HFFc6 (cell line): ENCODE data around the gene TEX38. TPM values are rescaled to one million over a fixed set of nuclear protein-coding genes. Genes with fewer than 3 reads are reported as not detected.
A peak's percentile ranks its signal among the peaks of the same experiment; 100 is the strongest.

ENCODE experiments used
- DNase-seq: peaks from one replicate; pipeline ENCODE4 v3.0.0-alpha.2; 2018
- H3K27ac Mint-ChIP-seq: 2 replicates; pipeline ENCODE4 v1.8.0; 2020; ENCODE audit warnings: mild to moderate bottlenecking, mixed read lengths
- H3K27me3 Mint-ChIP-seq: 2 replicates; pipeline ENCODE4 v1.8.0; 2021; ENCODE audit warnings: mild to moderate bottlenecking, moderate library complexity, mixed read lengths; ENCODE audit not compliant: insufficient read depth
- H3K36me3 Mint-ChIP-seq: 2 replicates; pipeline ENCODE4 v1.8.0; 2021; ENCODE audit warnings: low read depth, mixed read lengths
- H3K4me1 Mint-ChIP-seq: 2 replicates; pipeline ENCODE4 v1.8.0; 2020; ENCODE audit warnings: low read depth, mixed read lengths
- H3K4me3 Mint-ChIP-seq: 2 replicates; pipeline ENCODE4 v1.8.0; 2020; ENCODE audit warnings: mild to moderate bottlenecking, moderate library complexity, mixed read lengths
- H3K9me3 Mint-ChIP-seq: 2 replicates; pipeline ENCODE4 v1.8.0; 2020; ENCODE audit warnings: mild to moderate bottlenecking, mixed read lengths
- total RNA-seq, 6 experiments: library from RNA; stranded (reverse); fragmentation: NEBNext Ultra II Directional; extraction: Animal tissue kit (Norgen Biotek cat#: 25700); gene quantifications; 2 replicates in 1 of 6; 3 replicates in 5 of 6; pipeline ENCODE4 v1.2.3, GENCODE V29; 2021
- TF ChIP-seq, protein P1 (sequence below): fragments of 200-600 bp; sonication (generic); IDR thresholded peaks from 2 replicates; pipeline ENCODE4 v1.5.0; 2021; ENCODE audit warnings: antibody characterized with exemption, mild to moderate bottlenecking

The TEX38 gene
- total RNA-seq, 6 experiments from 2014 or later, result 0.24 TPM; not detected in 5

GRCh38 chr1:46667782-46668760, 3.6 kb upstream of the TEX38 start, which contains the start of gene ATPAF1:
Gene ATPAF1 (minus strand): TSS chr1:46668364. CDS start chr1:46668322, 42 bp downstream.
- Mint-ChIP-seq H3K27me3 (no peaks in the 10 kb centered on the region; the same call in 1 of the 2 replicates), H3K4me3 (peak within 1 kb of the TSS; percentile 89), H3K4me1 (peaks cover 15% of the 10 kb centered on the region), H3K36me3 (peaks cover 8% of the 10 kb centered on the region), H3K9me3 (no peaks in the 10 kb centered on the region), H3K27ac (0 out of 2 replicates have a peak within 1 kb of the TSS, but pooled peaks have one; percentile 11)
- TF ChIP-seq, protein P1, sequence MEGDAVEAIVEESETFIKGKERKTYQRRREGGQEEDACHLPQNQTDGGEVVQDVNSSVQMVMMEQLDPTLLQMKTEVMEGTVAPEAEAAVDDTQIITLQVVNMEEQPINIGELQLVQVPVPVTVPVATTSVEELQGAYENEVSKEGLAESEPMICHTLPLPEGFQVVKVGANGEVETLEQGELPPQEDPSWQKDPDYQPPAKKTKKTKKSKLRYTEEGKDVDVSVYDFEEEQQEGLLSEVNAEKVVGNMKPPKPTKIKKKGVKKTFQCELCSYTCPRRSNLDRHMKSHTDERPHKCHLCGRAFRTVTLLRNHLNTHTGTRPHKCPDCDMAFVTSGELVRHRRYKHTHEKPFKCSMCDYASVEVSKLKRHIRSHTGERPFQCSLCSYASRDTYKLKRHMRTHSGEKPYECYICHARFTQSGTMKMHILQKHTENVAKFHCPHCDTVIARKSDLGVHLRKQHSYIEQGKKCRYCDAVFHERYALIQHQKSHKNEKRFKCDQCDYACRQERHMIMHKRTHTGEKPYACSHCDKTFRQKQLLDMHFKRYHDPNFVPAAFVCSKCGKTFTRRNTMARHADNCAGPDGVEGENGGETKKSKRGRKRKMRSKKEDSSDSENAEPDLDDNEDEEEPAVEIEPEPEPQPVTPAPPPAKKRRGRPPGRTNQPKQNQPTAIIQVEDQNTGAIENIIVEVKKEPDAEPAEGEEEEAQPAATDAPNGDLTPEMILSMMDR, result no peak
- DNase-seq, result peak; percentile 9

DNA sequence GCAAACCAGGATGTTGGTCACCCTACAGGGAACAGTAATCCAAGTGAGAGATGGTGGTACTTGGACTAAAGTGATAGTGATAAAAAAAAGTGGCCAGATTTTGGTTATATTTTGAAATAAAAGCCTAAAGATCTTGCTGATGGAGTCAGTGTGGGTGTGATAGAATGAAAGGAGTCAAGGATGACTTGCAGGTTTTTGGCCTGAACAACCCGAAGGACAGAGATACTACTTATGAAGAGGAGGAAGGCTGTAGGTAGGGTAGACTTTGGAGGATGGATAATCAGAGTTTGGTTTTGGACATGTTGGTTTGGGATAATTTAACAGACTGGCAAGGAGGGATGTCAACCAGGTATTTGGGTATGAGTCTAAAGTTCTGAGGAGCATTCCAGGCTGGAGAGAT, 1.5 kb upstream of the TEX38 start:
- H3K27ac Mint-ChIP-seq, result no peak overlapping the region

DNA sequence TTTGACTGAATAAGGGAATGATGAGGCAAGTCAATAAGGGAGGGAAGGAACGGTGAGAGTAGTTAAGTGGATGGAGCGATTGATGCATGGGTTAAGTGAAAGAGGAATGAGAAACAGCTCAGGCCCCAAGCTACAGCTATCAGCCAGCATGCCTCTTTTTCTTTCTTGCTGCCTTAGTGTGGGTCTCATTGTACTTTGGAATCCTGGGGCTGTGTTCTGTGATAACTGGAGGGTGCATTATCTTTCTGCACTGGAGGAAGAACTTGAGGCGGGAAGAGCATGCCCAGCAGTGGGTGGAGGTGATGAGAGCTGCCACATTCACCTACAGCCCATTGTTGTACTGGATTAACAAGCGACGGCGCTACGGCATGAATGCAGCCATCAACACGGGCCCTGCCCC, 1.0 kb downstream of the TEX38 start:
- TF ChIP-seq, protein P1, result no peak
- Mint-ChIP-seq H3K4me1 (peaks cover 10% of the 10 kb centered on the region), H3K27me3 (no peaks in the 10 kb centered on the region; the same call in 1 of the 2 replicates), H3K9me3 (no peaks in the 10 kb centered on the region), H3K27ac (no peak overlapping the region), H3K36me3 (no peaks in the 10 kb centered on the region), H3K4me3 (no peak overlapping the region)
- DNase-seq, result no peak

More for the DNA sequence above, 1.5 kb upstream of the TEX38 start:
- H3K9me3 Mint-ChIP-seq, result no peaks in the 10 kb centered on the region
- no peak overlapping the region for H3K4me3 Mint-ChIP-seq
- DNase-seq, result no peak
- H3K27me3 Mint-ChIP-seq, result no peaks in the 10 kb centered on the region; the same call in 1 of the 2 replicates
- TF ChIP-seq, protein P1, result no peak
- peaks cover under 1% of the 10 kb centered on the region; the same call in 1 of the 2 replicates for H3K36me3 Mint-ChIP-seq
- peaks cover 25% of the 10 kb centered on the region for H3K4me1 Mint-ChIP-seq

DNA sequence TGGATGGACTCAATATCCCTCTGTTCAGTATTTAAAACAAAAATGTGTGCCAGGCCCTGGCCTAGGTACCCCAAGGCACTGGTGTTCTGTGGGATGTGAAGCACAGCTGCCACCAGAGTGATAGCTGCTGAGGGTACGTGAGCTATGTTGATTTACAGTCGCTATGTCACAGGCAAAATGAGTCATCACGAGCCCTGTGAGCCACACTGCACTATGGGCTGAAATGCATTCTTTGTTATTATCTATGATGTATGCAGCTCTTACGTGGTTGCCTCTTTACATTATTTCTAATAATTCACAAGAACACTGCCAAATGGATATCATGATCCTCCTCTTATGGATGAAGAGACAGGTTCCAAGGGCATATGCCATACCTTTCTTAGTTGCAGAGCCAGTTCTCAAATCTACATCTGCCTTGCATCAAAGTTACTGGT, 2.1 kb downstream of the TEX38 start:
- TF ChIP-seq, protein P1, result no peak
- DNase-seq, result peak; percentile 22
- Mint-ChIP-seq H3K9me3 (no peaks in the 10 kb centered on the region), H3K27me3 (no peaks in the 10 kb centered on the region; the same call in 1 of the 2 replicates), H3K4me3 (no peak overlapping the region), H3K36me3 (no peaks in the 10 kb centered on the region), H3K4me1 (peaks cover 10% of the 10 kb centered on the region), H3K27ac (no peak overlapping the region)

GRCh38 chr1:46675549-46676314, 4.1 kb downstream of the TEX38 start:
- Mint-ChIP-seq H3K4me1 (peaks cover 10% of the 10 kb centered on the region), H3K27ac (no peak overlapping the region), H3K36me3 (peaks cover 6% of the 10 kb centered on the region; the same call in 1 of the 2 replicates)

More at GRCh38 chr1:46675549-46676314, 4.1 kb downstream of the TEX38 start:
- no peak for DNase-seq
- no peaks in the 10 kb centered on the region for H3K9me3 Mint-ChIP-seq
- no peak overlapping the region for H3K4me3 Mint-ChIP-seq
- H3K27me3 Mint-ChIP-seq, result no peaks in the 10 kb centered on the region; the same call in 1 of the 2 replicates
- TF ChIP-seq, protein P1, result no peak
